Nephron progenitor cell (in vitro differentiated cells): Measurements from ENCODE around the gene PLPPR1.

Experiments
- DNase-seq: peaks from one replicate; pipeline ENCODE4 v3.0.0; 2021
- H3K27ac Mint-ChIP-seq: 2 replicates; pipeline ENCODE4 v1.8.0; 2021; ENCODE audit warnings: mild to moderate bottlenecking, moderate library complexity, mixed read lengths
- H3K27me3 Mint-ChIP-seq: 2 replicates; pipeline ENCODE4 v1.8.0; 2021; ENCODE audit warnings: mild to moderate bottlenecking, low read depth, mixed read lengths; ENCODE audit not compliant: poor library complexity
- H3K36me3 Mint-ChIP-seq: 2 replicates; pipeline ENCODE4 v1.8.0; 2021; ENCODE audit warnings: low read depth, mixed read lengths
- H3K4me1 Mint-ChIP-seq: 2 replicates; pipeline ENCODE4 v1.8.0; 2021; ENCODE audit warnings: mixed read lengths
- H3K4me3 Mint-ChIP-seq: 2 replicates; pipeline ENCODE4 v1.8.0; 2021; ENCODE audit warnings: mild to moderate bottlenecking, moderate library complexity, mixed read lengths
- H3K9me3 Mint-ChIP-seq: 2 replicates; pipeline ENCODE4 v1.8.0; 2021; ENCODE audit warnings: mild to moderate bottlenecking, moderate library complexity, mixed read lengths
- TF ChIP-seq, protein P1 (sequence below): fragments of 200-600 bp; sonication (generic); IDR thresholded peaks from 2 replicates; pipeline ENCODE4 v1.5.0; 2021; ENCODE audit warnings: antibody characterized with exemption

Gene PLPPR1

DNA sequence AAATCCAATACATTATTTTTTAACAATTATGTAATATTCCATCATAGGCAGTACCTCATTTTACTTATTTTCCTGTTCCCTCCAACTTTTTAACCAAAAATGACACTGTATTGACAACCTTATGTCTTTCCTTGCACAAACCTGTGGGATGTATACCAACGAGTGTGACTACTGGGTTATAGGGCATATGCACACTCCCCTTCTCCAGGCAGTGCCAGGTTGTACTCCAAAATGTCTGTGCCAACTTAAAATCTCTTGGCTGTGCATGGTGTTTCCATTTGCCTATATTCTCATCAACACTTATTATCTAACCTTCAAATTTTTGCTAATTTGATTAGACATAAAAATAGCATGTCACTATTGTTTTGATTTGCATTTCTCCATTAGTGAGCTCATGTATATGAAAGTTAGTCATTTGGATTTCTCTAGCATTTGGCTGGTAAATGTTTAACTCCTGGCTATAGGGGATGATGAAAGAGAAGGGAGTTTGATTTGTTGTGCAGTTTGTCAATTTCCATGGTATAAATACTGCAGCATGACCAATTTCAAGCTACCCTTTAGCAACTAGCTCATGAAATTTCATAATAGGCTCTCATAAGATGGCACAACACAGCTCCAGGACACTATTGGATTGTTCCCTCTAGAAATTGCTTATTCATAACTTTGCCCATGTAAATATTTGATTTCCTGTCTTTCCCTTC, 226.4 kb downstream of the PLPPR1 start:
- TF ChIP-seq, protein P1, sequence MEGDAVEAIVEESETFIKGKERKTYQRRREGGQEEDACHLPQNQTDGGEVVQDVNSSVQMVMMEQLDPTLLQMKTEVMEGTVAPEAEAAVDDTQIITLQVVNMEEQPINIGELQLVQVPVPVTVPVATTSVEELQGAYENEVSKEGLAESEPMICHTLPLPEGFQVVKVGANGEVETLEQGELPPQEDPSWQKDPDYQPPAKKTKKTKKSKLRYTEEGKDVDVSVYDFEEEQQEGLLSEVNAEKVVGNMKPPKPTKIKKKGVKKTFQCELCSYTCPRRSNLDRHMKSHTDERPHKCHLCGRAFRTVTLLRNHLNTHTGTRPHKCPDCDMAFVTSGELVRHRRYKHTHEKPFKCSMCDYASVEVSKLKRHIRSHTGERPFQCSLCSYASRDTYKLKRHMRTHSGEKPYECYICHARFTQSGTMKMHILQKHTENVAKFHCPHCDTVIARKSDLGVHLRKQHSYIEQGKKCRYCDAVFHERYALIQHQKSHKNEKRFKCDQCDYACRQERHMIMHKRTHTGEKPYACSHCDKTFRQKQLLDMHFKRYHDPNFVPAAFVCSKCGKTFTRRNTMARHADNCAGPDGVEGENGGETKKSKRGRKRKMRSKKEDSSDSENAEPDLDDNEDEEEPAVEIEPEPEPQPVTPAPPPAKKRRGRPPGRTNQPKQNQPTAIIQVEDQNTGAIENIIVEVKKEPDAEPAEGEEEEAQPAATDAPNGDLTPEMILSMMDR = no peak
- H3K27me3 Mint-ChIP-seq = peaks cover under 1% of the 10 kb centered on the region
- no peak for DNase-seq
- H3K4me3 Mint-ChIP-seq = no peak overlapping the region
- no peaks in the 10 kb centered on the region for H3K4me1 Mint-ChIP-seq
- no peaks in the 10 kb centered on the region for H3K9me3 Mint-ChIP-seq
- H3K36me3 Mint-ChIP-seq = no peaks in the 10 kb centered on the region
- no peak overlapping the region for H3K27ac Mint-ChIP-seq

DNA sequence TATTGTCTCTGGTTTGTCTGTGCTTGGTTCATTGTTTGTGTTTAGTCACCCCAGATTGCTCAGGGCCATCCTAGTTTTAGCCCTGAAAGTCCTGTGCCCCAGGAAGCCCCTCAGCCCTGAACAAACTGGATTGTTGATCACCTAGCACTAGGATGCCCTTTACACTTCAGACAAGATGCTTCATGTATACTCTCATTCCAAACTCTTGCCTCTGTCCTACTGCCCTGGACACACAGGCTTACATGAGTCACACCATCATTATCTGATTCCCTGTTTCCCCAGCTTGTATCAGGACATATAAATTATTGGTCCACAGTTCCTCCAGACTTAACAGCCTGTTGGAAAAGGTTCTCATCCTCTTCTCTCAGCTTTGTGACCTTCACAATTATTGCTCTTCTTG, 236.2 kb downstream of the PLPPR1 start:
- no peaks in the 10 kb centered on the region for H3K9me3 Mint-ChIP-seq

DNA sequence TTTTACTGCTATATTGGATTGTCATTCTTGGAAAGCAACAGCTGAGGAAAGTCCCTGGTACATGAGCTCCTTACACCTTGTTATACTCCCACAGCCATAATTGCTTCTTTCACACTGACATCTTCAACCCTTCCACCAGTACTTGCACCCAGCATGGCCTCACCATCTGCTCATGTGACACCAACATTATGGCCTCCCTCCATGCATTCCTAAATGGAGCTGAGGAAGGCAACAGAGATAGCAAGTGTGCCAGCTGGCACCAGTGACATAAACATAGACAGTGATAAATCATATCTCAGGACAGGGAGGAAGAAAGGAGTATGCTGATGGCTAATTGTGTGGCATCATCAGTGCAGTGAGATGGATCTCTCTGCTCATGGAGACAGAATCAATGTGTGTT, 236.7 kb downstream of the PLPPR1 start:
- DNase-seq = no peak
- Mint-ChIP-seq H3K4me3 (no peak overlapping the region), H3K27me3 (peaks cover 3% of the 10 kb centered on the region), H3K9me3 (no peaks in the 10 kb centered on the region), H3K27ac (no peak overlapping the region), H3K4me1 (no peaks in the 10 kb centered on the region), H3K36me3 (no peaks in the 10 kb centered on the region)
- TF ChIP-seq, protein P1 = no peak

More for the DNA sequence above, 236.2 kb downstream of the PLPPR1 start:
- Mint-ChIP-seq H3K27ac (no peak overlapping the region), H3K4me3 (no peak overlapping the region), H3K27me3 (peaks cover 2% of the 10 kb centered on the region), H3K4me1 (no peaks in the 10 kb centered on the region), H3K36me3 (no peaks in the 10 kb centered on the region)
- no peak for DNase-seq
- TF ChIP-seq, protein P1 = no peak

DNA sequence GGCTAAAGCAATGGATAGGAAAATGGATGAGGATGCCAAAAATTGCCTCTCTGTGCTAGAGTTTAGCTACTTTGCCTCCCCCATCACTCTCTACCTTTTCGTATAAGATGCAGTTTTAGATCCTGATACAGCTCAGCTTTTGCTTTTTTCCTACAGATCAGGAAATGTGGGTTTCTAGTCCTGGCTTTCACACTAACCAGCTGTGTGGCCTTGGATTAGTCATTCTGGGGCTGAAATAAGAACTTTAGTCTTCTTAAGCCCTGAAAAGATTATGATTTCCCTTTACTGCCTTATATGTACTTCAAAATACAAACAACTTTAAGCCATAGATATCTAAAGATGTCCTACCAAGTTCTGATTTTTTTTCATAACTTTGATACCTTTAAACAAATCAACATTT, 239.9 kb downstream of the PLPPR1 start:
- Mint-ChIP-seq H3K4me1 (no peaks in the 10 kb centered on the region), H3K4me3 (no peak overlapping the region), H3K27me3 (peaks cover 3% of the 10 kb centered on the region), H3K27ac (no peak overlapping the region), H3K36me3 (no peaks in the 10 kb centered on the region), H3K9me3 (no peaks in the 10 kb centered on the region)
- TF ChIP-seq, protein P1 = no peak
- no peak for DNase-seq

DNA sequence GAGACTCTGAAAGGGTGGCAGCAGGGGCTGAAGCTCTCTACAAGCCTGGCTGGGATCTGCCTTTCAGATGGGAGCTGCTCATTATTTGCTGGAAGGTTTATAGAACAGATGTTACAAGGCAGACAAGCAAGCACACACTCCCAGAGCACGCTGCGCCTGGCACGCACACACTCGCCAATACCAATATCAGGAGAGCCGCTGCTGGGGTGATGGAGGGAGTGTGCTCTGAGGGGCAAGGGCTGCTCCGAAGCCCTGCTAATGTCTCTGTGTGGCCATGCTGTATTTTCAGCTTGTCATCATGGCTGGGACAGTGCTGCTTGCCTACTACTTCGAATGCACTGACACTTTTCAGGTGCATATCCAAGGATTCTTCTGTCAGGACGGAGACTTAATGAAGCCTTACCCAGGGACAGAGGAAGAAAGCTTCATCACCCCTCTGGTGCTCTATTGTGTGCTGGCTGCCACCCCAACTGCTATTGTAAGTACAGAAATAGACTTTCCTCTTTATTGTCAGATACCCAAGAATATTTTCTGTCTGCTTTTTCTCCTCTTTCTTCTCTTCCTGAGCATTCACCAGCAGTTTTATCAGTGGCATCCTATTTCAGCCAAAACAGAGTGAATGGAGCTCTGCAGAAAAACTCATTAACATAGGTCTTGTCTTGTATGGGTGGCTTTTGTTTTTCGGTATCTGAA, 241.2 kb downstream of the PLPPR1 start:
- H3K4me3 Mint-ChIP-seq = no peak overlapping the region
- DNase-seq = no peak
- no peaks in the 10 kb centered on the region for H3K9me3 Mint-ChIP-seq
- H3K36me3 Mint-ChIP-seq = no peaks in the 10 kb centered on the region
- H3K27ac Mint-ChIP-seq = no peak overlapping the region
- H3K4me1 Mint-ChIP-seq = no peaks in the 10 kb centered on the region
- TF ChIP-seq, protein P1 = no peak
- peaks cover 3% of the 10 kb centered on the region for H3K27me3 Mint-ChIP-seq

DNA sequence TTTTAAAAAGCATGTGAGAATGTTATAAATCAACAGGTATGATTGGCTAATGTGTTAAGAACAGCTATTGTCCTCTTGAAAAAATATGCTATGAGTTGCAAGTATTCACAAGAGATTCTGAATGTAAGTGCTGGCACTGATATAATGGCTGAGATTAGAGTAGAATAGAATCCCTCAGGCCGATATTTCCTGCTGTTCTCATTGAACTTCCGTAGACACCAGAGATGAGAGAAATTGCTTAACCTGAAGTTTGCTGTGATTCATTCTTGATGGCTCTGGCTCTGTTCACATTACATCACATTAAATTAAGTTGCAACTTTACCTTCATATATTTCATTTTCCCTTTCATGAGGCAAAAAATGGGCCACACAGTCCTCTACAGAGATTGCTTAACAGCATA, 241.8 kb downstream of the PLPPR1 start:
- Mint-ChIP-seq H3K36me3 (no peaks in the 10 kb centered on the region), H3K4me1 (no peaks in the 10 kb centered on the region), H3K9me3 (no peaks in the 10 kb centered on the region), H3K4me3 (no peak overlapping the region), H3K27ac (no peak overlapping the region), H3K27me3 (peaks cover 3% of the 10 kb centered on the region)
- TF ChIP-seq, protein P1 = no peak
- no peak for DNase-seq
